HAP-1 (cell line): ENCODE measurements around the gene PGBD5.

Experiments used
- DNase-seq, 2 experiments: peaks; one replicate each; pipeline ENCODE4 v3.0.0-alpha.2; 2016 to 2020; ENCODE audit warnings: low spot score in 2 of 2
- H3K27me3 ChIP-seq: fragments of 250-450 bp; sonication (Bioruptor Pico); 2 replicates; pipeline ENCODE4 v1.5.1; 2020; ENCODE audit warnings: low read depth, mild to moderate bottlenecking, moderate library complexity
- H3K36me3 ChIP-seq: fragments of 250-450 bp; sonication (Bioruptor Pico); replicated peaks from 2 replicates; pipeline ENCODE4 v1.5.1; 2020; ENCODE audit warnings: mild to moderate bottlenecking
- H3K4me1 ChIP-seq: fragments of 250-450 bp; sonication (Bioruptor Pico); 2 replicates; pipeline ENCODE4 v1.5.1; 2020; ENCODE audit warnings: mild to moderate bottlenecking
- H3K4me3 ChIP-seq: fragments of 250-450 bp; sonication (Bioruptor Pico); 2 replicates; pipeline ENCODE4 v1.5.1; 2020; ENCODE audit warnings: mild to moderate bottlenecking, moderate library complexity
- H3K9me3 ChIP-seq: fragments of 250-450 bp; sonication (Bioruptor Pico); 2 replicates; pipeline ENCODE4 v1.5.1; 2020; ENCODE audit warnings: mild to moderate bottlenecking, moderate library complexity
- in situ Hi-C: fragments of 300-500 bp; cut with MboI; formaldehyde crosslinking; loops from 3 replicates; pipeline ENCODE4 v1.14.3; 2020; ENCODE audit warnings: low sequenced_read_pairs, inconsistent platforms, mixed read lengths

Gene PGBD5

DNA sequence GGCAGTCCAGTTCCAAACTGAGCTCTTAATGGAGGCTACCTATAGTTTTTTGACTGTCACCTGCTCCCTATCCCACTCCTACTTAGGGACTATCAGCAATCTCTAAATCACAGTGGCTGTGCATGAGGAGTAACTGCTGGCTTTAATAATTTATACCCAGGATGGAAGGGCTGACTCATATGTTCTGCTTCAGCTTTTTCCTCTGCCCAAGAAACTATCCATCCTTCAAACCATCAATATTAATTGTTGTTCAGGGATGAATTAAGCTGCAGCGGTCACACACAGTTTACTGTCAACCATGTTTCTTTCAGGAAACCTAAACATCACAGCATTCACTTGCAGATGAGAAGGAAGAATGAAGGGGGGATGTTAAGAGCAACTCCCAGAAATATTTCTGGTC is 9.0 kb upstream of the PGBD5 start:
- H3K4me1 ChIP-seq, result no peaks in the 10 kb centered on the region
- DNase-seq, result no peak
- H3K9me3 ChIP-seq, result no peaks in the 10 kb centered on the region
- H3K27me3 ChIP-seq, result peaks cover 3% of the 10 kb centered on the region; the same call in 1 of the 2 replicates
- H3K4me3 ChIP-seq, result no peak overlapping the region
- H3K36me3 ChIP-seq, result no peaks in the 10 kb centered on the region
- in situ Hi-C loops, result no loop called here

DNA sequence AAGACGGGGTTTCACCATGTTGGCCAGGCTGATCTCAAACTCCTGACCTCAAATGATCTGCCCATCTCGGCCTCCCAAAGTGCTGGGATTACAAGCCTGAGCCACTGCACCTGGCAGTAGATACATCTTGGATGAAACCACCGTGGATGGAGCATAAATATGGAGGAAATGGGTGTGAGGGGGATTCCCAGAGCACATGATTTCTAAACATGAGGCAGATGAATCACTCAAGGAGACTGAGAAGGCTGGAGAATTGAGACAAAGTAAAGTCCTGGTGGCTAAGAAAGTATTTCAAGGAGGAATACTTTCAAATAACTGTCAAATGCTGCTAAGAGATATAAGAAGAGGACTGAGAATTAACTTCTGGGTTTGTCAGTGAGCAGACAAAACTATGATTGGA is 5.4 kb upstream of the PGBD5 start:
- in situ Hi-C loops, result no loop called here
- H3K36me3 ChIP-seq, result no peaks in the 10 kb centered on the region

DNA sequence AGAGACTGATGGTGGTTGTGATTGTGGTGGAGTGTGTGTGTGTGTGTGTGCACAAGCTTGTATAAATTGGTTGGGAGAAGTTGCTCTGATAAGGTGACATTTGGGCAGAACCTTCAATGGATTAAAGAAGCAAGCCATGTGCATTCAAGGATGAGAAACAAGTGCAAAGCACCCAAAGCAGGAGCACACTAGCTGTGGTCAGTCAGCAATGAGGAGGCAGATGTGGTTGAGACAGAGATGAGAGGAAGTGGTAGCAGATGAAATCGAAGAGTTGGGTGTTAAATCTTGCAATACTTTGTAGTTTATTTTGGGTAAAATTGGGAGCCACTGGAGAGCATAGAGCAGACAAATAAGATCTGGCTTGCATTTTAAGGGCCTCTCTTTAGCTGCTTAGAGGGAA is 4.4 kb upstream of the PGBD5 start:
- Histone ChIP-seq H3K4me1 (peaks cover 6% of the 10 kb centered on the region; the same call in 1 of the 2 replicates), H3K9me3 (no peaks in the 10 kb centered on the region), H3K36me3 (no peaks in the 10 kb centered on the region), H3K4me3 (no peak overlapping the region), H3K27me3 (no peaks in the 10 kb centered on the region; the same call in 1 of the 2 replicates)
- DNase-seq, result no peak
- in situ Hi-C loops, result no loop called here

More for the DNA sequence above, 5.4 kb upstream of the PGBD5 start:
- Histone ChIP-seq H3K4me1 (peaks cover 6% of the 10 kb centered on the region; the same call in 1 of the 2 replicates), H3K27me3 (no peaks in the 10 kb centered on the region; the same call in 1 of the 2 replicates), H3K9me3 (no peaks in the 10 kb centered on the region), H3K4me3 (no peak overlapping the region)
- DNase-seq, result no peak

DNA sequence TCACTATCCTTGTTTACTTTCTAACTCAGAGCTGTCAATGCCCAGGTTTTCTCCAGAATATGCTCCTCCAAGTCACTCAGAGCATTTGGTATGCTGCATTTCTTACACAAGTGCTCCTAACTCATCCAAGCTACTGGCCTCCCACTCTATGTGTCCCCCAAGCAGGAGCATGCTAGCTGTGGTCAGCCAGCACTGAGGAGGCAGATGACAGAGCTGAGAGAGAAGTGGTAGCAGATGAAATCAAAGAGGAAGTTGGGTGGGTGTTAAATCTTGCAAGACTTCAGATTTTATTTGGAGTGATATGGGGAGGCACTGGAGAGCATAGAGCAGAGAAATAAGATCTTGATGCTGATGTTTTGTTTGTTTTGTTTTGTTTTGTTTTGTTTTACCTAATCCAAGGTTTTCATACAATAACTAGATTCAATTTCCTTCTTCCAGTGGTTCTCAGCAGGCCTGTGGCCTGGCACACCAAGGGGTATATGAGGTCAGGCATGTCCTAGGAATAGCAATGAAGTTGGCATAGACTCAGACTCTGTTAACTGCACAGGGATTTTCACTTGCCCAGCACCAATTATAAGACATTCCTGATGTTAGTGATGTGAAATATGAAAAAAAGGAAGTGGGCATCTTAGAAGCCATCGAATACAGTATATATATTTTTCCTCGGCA is 3.1 kb upstream of the PGBD5 start:
- H3K9me3 ChIP-seq, result no peaks in the 10 kb centered on the region
- peaks cover 6% of the 10 kb centered on the region; the same call in 1 of the 2 replicates for H3K4me1 ChIP-seq
- in situ Hi-C loops, result no loop called here
- H3K27me3 ChIP-seq, result no peaks in the 10 kb centered on the region; the same call in 1 of the 2 replicates
- DNase-seq, result no peak
- H3K36me3 ChIP-seq, result no peaks in the 10 kb centered on the region
- no peak overlapping the region for H3K4me3 ChIP-seq

DNA sequence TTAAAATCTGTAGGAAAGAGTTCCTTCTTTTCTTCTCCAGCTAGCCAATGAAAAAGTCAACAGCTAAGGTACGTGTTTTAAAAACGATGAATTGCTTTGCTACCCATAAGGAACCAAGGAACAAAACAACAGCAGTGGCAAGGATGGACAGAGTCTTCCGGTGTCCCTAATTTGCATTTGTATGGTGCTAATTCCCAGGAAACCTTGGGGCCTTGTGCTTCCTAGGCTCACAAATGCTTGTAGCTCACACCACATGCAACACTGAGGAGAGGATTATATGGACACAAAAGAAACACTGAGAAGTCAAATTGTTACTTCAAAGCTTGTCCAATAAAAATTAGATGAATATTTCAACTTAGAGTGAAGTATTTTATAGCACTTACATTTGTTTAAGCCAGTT is 1.8 kb upstream of the PGBD5 start:
- peak; percentile 62 to 77 for DNase-seq
- H3K27me3 ChIP-seq, result peaks cover 5% of the 10 kb centered on the region; the same call in 1 of the 2 replicates
- H3K36me3 ChIP-seq, result no peaks in the 10 kb centered on the region
- H3K9me3 ChIP-seq, result no peaks in the 10 kb centered on the region
- H3K4me3 ChIP-seq, result no peak overlapping the region
- in situ Hi-C loops, result no loop called here
- peaks cover 6% of the 10 kb centered on the region; the same call in 1 of the 2 replicates for H3K4me1 ChIP-seq

DNA sequence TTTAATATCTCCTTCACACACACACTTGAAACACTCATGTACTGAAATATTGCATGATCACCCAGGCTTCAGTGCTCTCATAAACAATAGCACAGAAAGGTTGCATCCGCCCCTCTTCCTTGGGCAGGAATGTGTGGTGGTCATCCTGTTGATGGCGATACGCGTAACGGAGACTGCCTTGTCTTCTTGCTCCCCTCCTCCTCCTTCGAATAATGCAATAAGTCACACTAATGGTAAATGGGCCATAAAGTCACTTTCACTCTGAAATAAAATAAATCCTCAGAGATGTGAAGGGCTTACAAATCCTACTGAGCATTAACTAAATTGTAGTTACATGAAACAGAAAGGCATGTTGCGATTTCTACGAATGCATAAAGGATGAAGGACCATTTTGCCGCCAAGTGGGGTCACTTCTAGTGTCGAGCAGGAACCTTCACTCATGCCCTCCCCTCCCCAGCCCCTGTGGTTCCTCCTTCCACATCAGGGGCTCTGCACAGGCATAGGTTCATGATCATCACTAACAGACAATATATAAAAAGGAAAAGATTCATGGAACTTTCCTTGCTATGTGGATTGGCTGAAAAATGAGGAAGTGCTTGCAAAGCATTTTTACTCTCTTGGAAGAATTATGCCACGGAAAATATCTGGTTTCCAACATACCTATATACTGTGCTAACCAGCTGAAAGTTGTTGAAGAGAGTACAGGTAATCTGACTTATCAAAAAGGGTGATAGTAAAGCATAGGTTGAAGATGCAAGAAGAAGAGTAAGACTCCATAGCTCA is 1.2 kb upstream of the PGBD5 start:
- no peak for DNase-seq
- Histone ChIP-seq H3K4me1 (peaks cover 6% of the 10 kb centered on the region; the same call in 1 of the 2 replicates), H3K9me3 (no peaks in the 10 kb centered on the region), H3K36me3 (no peaks in the 10 kb centered on the region), H3K27me3 (peaks cover 5% of the 10 kb centered on the region; the same call in 1 of the 2 replicates), H3K4me3 (no peak overlapping the region)
- in situ Hi-C loops, result no loop called here

DNA sequence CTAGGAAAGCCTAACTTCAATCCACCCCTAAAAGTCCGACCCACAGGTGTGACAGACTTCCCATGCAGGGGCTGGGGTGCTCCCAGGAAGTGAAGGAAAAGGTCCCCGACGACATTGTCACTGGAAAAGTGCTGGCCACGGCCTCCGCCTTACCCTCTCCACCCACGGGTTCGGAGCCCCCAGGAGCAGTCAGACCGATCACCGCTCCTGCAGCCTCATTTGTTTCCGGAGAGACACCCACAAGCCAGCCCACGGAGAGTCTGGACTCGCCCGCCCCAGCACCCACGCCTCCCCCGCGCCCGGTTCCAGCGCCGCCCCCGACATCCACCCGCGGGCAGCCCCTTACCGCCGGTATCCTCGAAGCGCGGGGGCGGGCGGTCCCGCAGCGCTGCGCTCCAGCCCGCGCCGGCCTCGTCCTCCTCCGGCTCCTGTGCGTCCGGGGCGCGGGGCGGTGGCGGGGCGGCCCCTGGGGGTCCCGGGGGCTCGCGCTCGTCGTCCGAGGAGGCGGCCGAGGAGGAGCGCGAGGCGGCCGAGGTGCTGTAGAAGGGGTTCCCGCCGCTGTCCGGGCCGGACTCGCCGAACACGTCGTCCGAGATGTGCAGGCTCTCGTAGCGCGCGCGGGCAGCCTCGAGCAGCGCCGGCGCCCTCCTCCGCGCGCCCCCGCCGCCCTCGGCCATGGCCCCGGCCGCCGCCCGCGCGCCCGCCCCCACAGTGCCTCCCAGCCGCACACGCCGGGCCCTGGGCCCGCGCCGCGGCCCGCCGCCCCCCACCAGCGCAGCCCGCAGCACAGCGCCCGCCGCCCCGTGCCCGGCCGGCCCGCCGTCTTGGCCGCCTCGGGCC is 660 bp downstream of the PGBD5 start:
- Histone ChIP-seq H3K4me3 (peak overlapping the region; percentile 22), H3K27me3 (peaks cover 5% of the 10 kb centered on the region), H3K9me3 (no peaks in the 10 kb centered on the region), H3K36me3 (no peaks in the 10 kb centered on the region), H3K4me1 (peaks cover 6% of the 10 kb centered on the region; the same call in 1 of the 2 replicates)
- DNase-seq, result peak in 1 of 2 experiments; percentile 35
- in situ Hi-C loops, result no loop called here

DNA sequence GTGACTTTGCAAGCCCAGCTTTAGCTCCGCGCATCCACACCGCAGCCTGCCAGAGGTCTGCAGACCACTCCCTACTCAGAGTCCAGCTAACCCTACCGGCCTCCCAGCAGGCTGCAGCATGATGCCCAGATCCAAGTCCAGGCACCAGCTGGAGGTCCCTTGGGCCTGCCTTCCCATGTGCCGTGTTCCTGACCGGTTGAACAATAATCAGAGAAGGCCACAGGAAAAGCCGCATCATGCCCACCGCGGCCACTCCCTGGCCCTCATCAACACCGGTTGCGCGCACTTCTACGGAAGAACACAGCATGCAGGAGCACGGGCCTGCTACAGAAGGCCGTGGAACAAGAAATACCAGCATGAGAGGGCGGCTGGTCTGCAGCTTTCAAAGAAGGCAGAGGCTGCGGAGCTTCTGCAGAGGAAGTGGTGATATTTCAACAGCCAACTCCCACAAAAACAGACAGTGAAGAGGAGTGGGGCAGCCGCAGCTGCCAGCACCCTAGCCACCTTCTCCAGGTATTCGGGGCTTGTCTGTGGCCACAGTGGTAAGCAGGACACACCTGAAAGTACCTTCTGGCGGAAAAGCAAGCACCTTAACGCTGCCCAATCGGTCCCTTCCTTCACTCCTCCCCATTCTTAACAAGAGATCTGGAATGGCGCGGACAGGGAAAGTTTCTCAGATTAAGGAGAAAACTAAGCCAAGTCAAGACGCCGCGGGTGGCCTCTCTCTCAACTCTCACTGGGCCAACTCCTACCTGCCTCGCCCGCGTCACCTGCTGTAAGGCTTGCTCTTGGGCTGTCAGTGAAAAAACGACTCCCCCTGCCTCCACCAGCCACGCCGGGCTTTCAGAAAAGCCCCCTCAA is 1.5 kb downstream of the PGBD5 start:
- in situ Hi-C loops, result no loop called here
- no peaks in the 10 kb centered on the region for H3K36me3 ChIP-seq

DNA sequence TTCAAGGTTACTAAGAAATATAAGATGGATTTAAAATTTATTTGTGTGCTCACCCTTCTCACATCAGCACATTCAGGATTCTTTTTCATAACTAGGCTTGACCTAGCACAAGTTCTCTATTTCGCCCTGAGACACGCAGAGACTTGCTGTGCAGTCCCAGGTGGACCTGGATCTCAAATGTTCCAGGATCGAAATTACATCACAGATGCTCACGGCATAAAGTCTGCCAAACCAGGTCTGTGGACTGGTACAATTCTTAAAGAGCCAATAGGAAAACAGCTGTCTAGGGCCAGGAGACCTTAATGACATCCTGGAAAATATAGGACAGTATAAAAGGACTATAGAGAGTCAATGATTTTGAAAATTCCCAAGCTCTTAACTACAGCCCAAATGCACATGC is 2.2 kb downstream of the PGBD5 start:
- in situ Hi-C loops, result no loop called here
- Histone ChIP-seq H3K36me3 (no peaks in the 10 kb centered on the region), H3K27me3 (peaks cover 5% of the 10 kb centered on the region), H3K9me3 (no peaks in the 10 kb centered on the region), H3K4me1 (peaks cover 6% of the 10 kb centered on the region; the same call in 1 of the 2 replicates), H3K4me3 (no peak overlapping the region)
- DNase-seq, result no peak

More for the DNA sequence above, 1.5 kb downstream of the PGBD5 start:
- Histone ChIP-seq H3K27me3 (peaks cover 5% of the 10 kb centered on the region), H3K4me1 (peaks cover 6% of the 10 kb centered on the region; the same call in 1 of the 2 replicates), H3K4me3 (peak overlapping the region; percentile 22), H3K9me3 (no peaks in the 10 kb centered on the region)
- DNase-seq, result no peak

DNA sequence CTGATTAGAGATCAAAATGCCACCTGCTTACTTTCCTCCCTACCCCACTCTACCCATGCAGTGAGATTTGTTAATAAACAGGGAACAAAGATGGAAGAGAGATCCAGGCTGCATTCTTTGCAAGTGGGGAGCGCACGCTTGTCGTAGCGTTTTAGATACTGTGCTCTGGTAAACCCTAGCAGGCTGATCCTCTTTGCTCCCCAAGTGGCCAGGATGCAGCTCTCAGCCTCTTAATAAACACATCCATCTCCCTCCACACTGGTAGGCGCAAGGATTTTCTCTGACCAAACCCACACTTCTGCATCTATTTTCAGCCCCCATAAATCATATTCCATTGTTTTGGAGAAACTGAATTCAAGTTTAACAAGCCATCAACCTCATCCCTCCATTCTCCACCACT is 2.9 kb downstream of the PGBD5 start:
- peaks cover 6% of the 10 kb centered on the region; the same call in 1 of the 2 replicates for H3K4me1 ChIP-seq
- H3K36me3 ChIP-seq, result no peaks in the 10 kb centered on the region
- in situ Hi-C loops, result no loop called here
- no peaks in the 10 kb centered on the region for H3K9me3 ChIP-seq
- no peak overlapping the region for H3K4me3 ChIP-seq
- H3K27me3 ChIP-seq, result peaks cover 5% of the 10 kb centered on the region
- DNase-seq, result no peak

DNA sequence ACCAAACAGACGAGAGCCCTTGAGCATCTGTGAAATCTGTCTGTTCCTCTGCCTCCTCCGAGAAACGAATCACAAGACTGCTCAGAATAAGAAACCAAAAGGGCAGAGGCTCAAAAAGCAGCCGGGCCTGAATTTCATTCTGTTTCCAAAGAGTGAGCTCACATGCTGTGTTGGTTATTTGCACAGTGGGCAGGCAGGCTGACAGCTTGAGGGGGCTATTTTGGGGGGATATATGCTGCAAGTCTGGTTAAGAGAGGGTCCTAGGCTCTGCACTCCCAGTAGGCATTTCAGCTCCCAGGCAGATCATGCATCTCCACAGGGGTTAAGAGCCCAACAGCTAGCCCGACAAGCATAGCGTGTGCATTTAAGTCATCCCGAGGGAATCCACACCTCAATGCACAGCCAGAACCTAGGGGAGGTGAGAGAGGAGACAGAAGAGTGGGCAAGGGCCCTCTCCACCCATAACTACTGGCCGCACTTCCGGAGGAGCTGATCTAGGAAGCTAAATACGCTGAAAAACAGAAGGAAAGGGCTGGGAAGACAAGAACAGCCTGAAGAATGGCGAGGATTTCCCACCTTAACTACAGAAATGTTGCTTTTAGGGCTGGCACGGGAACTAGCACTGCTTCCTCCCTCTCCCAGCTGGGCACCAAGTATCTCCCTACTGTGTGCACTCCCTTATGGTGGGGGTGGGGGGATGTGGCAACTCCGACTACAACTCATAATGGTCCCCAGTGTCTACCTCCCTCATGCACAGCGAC is 3.7 kb downstream of the PGBD5 start:
- H3K4me3 ChIP-seq, result no peak overlapping the region
- H3K4me1 ChIP-seq, result no peaks in the 10 kb centered on the region
- DNase-seq, result no peak
- H3K9me3 ChIP-seq, result no peaks in the 10 kb centered on the region
- H3K36me3 ChIP-seq, result no peaks in the 10 kb centered on the region
- peaks cover 5% of the 10 kb centered on the region for H3K27me3 ChIP-seq
- in situ Hi-C loops, result no loop called here

DNA sequence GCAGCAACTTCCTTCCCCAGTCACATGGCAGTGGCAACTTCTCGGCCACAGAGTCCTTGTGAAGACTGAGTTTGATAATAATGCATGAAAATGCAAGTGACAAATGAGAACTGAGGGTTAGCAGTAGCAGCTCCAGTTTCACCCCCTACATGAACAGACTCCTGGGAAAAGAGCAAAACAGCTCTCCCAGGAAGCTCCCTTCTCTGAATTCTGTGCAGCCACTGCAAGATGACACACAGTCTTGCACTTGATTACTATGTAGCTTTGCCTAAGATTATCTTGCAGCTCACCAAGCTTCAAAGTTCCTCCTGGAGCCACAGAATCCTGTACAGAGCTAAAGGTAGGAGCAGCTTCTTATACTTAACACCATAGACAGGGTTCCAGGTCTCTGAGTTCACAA is 4.7 kb downstream of the PGBD5 start:
- Histone ChIP-seq H3K9me3 (no peaks in the 10 kb centered on the region), H3K4me3 (no peak overlapping the region), H3K27me3 (peaks cover 5% of the 10 kb centered on the region), H3K4me1 (no peaks in the 10 kb centered on the region), H3K36me3 (no peaks in the 10 kb centered on the region)
- DNase-seq, result no peak
- in situ Hi-C loops, result no loop called here
